ENCODE measurements around the gene SEC22A.

GRCh38 chr3:123291404-123291803 lies 89.7 kb downstream of the SEC22A start:
- TF ChIP-seq CTCF (IDR thresholded peaks at IDR 0.05), result no peak
- no peak for TF ChIP-seq ZFX (IDR thresholded peaks at IDR 0.05; ENCODE audit: borderline replicate concordance)

Measured in 22Rv1 (cell line).